ENCODE results near the gene TBCC. TPM values are rescaled to one million over a fixed set of nuclear protein-coding genes. Genes with fewer than 3 reads are reported as not detected.

The TBCC gene
- total and polyA plus RNA-seq, 10 of the 15 experiments (the other 5 are each of a cell fraction or from before 2014, with no cell fraction given), result 2.5 to 41.9 (median 20.3) TPM

DNA sequence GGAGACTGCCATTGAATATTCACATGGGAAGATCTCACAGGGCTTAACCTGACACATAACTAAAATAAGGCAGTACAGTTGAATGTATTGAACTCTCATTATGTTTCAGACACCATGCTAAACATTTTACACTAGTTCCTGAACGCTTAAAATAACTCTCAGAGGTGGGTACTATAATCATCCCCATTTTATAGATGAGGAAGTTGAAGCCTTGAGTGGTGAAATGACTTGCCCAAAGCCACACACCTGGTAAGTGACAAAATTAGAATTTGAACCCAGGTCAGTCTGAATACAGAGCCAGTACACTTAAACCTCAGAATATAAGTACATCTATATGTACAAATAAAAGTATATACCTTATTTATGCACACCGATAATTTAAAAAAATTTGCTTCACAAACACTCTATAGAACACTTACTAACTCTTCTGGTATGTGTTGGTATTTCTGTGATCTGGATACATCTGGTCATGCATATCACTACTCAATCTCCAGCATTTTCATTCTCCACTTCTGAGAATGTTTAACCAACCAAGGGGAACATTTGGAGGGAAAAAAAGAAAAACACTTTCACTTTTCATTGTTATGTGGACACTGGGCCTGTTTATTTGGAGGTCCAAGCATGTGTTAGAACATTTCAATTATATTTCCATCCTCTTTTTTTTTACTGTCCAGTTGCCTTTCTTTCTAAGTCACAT, 31.4 kb upstream of the TBCC start (continued):
- TF ChIP-seq, protein P1, sequence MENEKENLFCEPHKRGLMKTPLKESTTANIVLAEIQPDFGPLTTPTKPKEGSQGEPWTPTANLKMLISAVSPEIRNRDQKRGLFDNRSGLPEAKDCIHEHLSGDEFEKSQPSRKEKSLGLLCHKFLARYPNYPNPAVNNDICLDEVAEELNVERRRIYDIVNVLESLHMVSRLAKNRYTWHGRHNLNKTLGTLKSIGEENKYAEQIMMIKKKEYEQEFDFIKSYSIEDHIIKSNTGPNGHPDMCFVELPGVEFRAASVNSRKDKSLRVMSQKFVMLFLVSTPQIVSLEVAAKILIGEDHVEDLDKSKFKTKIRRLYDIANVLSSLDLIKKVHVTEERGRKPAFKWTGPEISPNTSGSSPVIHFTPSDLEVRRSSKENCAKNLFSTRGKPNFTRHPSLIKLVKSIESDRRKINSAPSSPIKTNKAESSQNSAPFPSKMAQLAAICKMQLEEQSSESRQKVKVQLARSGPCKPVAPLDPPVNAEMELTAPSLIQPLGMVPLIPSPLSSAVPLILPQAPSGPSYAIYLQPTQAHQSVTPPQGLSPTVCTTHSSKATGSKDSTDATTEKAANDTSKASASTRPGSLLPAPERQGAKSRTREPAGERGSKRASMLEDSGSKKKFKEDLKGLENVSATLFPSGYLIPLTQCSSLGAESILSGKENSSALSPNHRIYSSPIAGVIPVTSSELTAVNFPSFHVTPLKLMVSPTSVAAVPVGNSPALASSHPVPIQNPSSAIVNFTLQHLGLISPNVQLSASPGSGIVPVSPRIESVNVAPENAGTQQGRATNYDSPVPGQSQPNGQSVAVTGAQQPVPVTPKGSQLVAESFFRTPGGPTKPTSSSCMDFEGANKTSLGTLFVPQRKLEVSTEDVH (IDR thresholded peaks at IDR 0.05; ENCODE audit: low read depth, partially characterized antibody), result no peak
- peak in 1 of 2 experiments; percentile 41; a peak in 2 of 4 replicates for TF ChIP-seq EP300 (IDR thresholded peaks at IDR 0.05; ENCODE audit: borderline replicate concordance in 1 of 2, control insufficient read depth in 1 of 2, low read depth in 2 of 2, low read length in 2 of 2)
- TF ChIP-seq SPI1 (IDR thresholded peaks at IDR 0.05; ENCODE audit: borderline replicate concordance, insufficient read depth, low read depth, low read length), result no peak
- TF ChIP-seq ZNF622 (IDR thresholded peaks at IDR 0.05), result no peak
- TF ChIP-seq RUNX3 (IDR thresholded peaks at IDR 0.05; ENCODE audit: low read length), result peak; percentile 92
- TF ChIP-seq CEBPB (IDR thresholded peaks at IDR 0.05; ENCODE audit: borderline replicate concordance in 1 of 2, low read depth in 2 of 2, low read length in 2 of 2), result peak in 1 of 2 experiments; percentile 50; a peak in 1 of 4 replicates
